Esophagus muscularis mucosa (tissue), 4 donors: ENCODE measurements around the gene MRPS26. TPM values are rescaled to one million over a fixed set of nuclear protein-coding genes. Genes with fewer than 3 reads are reported as not detected.
"Not testable (repeated sequence)": the region's sequence is repeated elsewhere in the genome, so short reads cannot be mapped to it uniquely, and the experiment has no call there.

Experiments used
- DNase-seq: peaks from one replicate; pipeline ENCODE4 v3.0.0-alpha.2; 2017; ENCODE audit errors: extremely low spot score
- H3K27ac ChIP-seq, 4 donors: fragments of 200-600 bp; sonication (generic); replicated peaks in 1 of 4; 1 replicate in 3 of 4; 2 replicates in 1 of 4; pipeline ENCODE4 v1.5.1; 2016 to 2019; ENCODE audit warnings: mild to moderate bottlenecking in 1 of 4
- H3K27me3 ChIP-seq, 4 donors: fragments of 200-600 bp; sonication (generic); one replicate each; pipeline versions ENCODE4 v1.5.1 to v1.6.0; 2016 to 2019
- H3K36me3 ChIP-seq, 4 donors: fragments of 200-600 bp; sonication (generic); one replicate each; pipeline ENCODE4 v1.5.1; 2016 to 2019
- H3K4me1 ChIP-seq, 4 donors: fragments of 200-600 bp; sonication (generic); one replicate each; pipeline ENCODE4 v1.5.1; 2016 to 2019
- H3K4me3 ChIP-seq, 4 donors: fragments of 200-600 bp; sonication (generic); 1 replicate in 2 of 4; 2 replicates in 2 of 4; pipeline ENCODE4 v1.5.1; 2016 to 2019; ENCODE audit warnings: mild to moderate bottlenecking in 4 of 4, moderate library complexity in 1 of 4
- H3K9me3 ChIP-seq, 4 donors: fragments of 200-600 bp; sonication (generic); 1 replicate in 3 of 4; 2 replicates in 1 of 4; pipeline ENCODE4 v1.5.1; 2016 to 2019
- EP300 ChIP-seq: sonication (generic); formaldehyde crosslinking; IDR thresholded peaks from one replicate; pipeline ENCODE4 v1.6.1; 2017; ENCODE audit warnings: antibody characterized with exemption
- POLR2A ChIP-seq: fragments of 450-650 bp; IDR thresholded peaks from one replicate; pipeline ENCODE4 v1.6.1; 2017; ENCODE audit warnings: antibody characterized with exemption, moderate library complexity, mild to moderate bottlenecking, low read depth
- POLR2AphosphoS5 ChIP-seq, 2 donors: sonication (generic); formaldehyde crosslinking; IDR thresholded peaks; one replicate each; pipeline ENCODE4 v1.6.1; 2017; ENCODE audit warnings: antibody characterized with exemption in 2 of 2
- WGBS: methylation state at CpG from one replicate; pipeline ENCODE4 v1.1.5; 2018; 5-methylcytosine and 5-hydroxymethylcytosine counted together
- intact Hi-C: fragments of 100-400 bp; cut with DNase I; formaldehyde crosslinking; loops from one replicate; pipeline ENCODE4 v1.15.1; 2023
- total RNA-seq, 4 donors: library from RNA; depleted of rRNA; stranded (reverse); fragments of >200 nt; gene quantifications; one replicate each; pipeline versions ENCODE4 v1.1.0 to v1.2.1, GENCODE V29; 2016
- TF ChIP-seq, protein P1 (sequence below), 3 experiments: fragments of 200-600 bp in 2 of 3; fragments of 450-650 bp in 1 of 3; sonication (generic) in 2 of 3; IDR thresholded peaks; one replicate each; pipeline ENCODE4 v1.5.1; 2017 to 2019; ENCODE audit warnings: antibody characterized with exemption in 3 of 3, mild to moderate bottlenecking in 2 of 3, moderate library complexity in 1 of 3

The MRPS26 gene
- total RNA-seq, 4 donors from 2014 or later: 52.3 to 90.7 (median 71.5) TPM

DNA sequence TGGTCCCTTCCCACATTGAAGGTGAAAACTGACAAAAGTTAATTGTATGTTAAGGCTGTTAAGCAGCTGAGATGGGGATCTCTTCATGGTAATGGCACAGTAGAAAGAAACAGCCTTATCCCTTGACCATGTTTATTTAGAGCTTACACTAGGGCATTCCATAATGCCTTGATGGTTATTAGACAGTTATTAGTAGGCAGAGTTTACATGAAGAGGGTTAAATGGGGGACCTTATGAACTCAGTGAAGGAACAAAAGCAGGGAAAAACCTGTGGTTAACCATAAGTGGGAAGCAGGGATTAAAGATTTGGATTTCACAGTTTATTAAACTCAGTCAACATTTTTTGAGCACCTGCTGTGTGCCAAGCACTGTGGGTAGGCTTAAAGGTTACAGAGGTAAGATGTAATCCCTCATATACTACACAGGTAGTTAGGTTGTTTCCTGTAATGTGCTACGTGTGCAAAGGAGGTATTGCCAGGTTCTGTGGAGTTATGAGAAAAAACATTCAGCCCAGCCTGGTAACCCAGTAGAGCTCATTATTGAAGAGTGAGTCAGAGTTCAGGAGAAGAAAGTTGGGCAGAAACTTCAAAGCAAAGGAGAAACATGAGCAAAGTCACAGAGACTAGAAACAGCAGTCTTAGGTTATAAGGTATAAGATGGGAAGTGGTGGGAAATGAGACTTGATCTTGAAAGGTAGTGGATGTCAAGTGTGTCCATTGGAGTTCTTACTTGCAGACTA is 34.7 kb upstream of the MRPS26 start:
- no peak for DNase-seq
- TF ChIP-seq EP300 (no peak), POLR2A (no peak), POLR2AphosphoS5 (IDR thresholded peaks at IDR 0.05) (no peak)
- TF ChIP-seq, protein P1, sequence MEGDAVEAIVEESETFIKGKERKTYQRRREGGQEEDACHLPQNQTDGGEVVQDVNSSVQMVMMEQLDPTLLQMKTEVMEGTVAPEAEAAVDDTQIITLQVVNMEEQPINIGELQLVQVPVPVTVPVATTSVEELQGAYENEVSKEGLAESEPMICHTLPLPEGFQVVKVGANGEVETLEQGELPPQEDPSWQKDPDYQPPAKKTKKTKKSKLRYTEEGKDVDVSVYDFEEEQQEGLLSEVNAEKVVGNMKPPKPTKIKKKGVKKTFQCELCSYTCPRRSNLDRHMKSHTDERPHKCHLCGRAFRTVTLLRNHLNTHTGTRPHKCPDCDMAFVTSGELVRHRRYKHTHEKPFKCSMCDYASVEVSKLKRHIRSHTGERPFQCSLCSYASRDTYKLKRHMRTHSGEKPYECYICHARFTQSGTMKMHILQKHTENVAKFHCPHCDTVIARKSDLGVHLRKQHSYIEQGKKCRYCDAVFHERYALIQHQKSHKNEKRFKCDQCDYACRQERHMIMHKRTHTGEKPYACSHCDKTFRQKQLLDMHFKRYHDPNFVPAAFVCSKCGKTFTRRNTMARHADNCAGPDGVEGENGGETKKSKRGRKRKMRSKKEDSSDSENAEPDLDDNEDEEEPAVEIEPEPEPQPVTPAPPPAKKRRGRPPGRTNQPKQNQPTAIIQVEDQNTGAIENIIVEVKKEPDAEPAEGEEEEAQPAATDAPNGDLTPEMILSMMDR (IDR thresholded peaks at IDR 0.05): no peak
- no peaks in the 10 kb centered on the region for H3K27me3 ChIP-seq
- H3K36me3 ChIP-seq: peaks cover 28 to 98% (median 57%) of the 10 kb centered on the region in 4 donors
- no peak overlapping the region for H3K27ac ChIP-seq
- 88% methylated on average over 1 of the region's 1 CpG for WGBS
- no peak overlapping the region for H3K4me3 ChIP-seq
- intact Hi-C loops: no loop called here
- no peaks in the 10 kb centered on the region for H3K9me3 ChIP-seq
- no peaks in the 10 kb centered on the region for H3K4me1 ChIP-seq

GRCh38 chr20:3011752-3012151 is 34.1 kb upstream of the MRPS26 start:
- no peaks in the 10 kb centered on the region for H3K4me1 ChIP-seq
- intact Hi-C loops: no loop called here
- H3K27me3 ChIP-seq: no peaks in the 10 kb centered on the region
- TF ChIP-seq POLR2AphosphoS5 (IDR thresholded peaks at IDR 0.05) (no peak), POLR2A (no peak), EP300 (no peak)
- TF ChIP-seq, protein P1 (IDR thresholded peaks at IDR 0.05): no peak
- H3K4me3 ChIP-seq: no peak overlapping the region
- H3K27ac ChIP-seq: no peak overlapping the region
- H3K9me3 ChIP-seq: no peaks in the 10 kb centered on the region
- 91% methylated on average over 3 of the region's 3 CpGs for WGBS
- DNase-seq: no peak
- H3K36me3 ChIP-seq: peaks cover 27 to 98% (median 56%) of the 10 kb centered on the region in 4 donors

DNA sequence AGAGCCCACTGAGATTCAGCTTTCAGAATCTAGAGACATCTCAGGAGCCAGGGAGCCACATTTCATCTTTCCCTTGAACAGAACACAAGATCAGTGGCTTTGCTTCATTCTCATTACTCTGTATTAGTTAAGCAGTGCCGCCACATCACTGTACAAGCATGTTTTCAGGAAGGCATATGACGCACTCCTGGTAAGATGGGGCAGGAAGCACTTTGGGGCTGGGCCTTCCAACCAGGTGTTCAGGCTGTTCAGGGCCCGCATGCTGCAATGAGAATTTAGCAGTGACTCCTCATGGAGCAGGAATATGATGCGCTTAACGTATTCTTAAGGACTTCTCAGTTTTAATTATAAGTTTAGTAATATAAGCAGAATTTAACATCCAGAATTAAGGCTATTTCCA is 32.1 kb upstream of the MRPS26 start:
- intact Hi-C loops: no loop called here

DNA sequence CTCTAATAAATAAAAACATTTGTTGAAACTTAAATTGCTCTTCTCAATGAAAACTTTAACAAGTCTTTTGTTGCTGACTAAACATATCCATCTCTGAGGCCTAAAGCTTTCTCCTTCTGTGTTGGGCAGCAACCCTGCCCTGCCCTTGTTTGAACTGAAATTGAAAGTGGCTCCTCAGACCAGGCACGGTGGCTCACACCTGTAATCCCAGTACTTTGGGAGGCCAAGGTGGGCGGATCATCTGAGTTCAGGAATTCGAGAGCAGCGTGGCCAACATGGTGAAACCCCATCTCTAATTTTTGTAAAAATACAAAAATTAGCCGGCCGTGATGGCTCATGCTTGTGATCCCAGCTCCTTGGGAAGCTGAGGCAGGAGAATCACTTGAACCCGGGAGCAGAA is 31.7 kb upstream of the MRPS26 start:
- WGBS: over 99% methylated on average over 7 of the region's 7 CpGs
- TF ChIP-seq POLR2A: no peak
- TF ChIP-seq, protein P1 (IDR thresholded peaks at IDR 0.05): no peak
- no peak for TF ChIP-seq POLR2AphosphoS5 (IDR thresholded peaks at IDR 0.05)
- no peak for TF ChIP-seq EP300
- H3K27ac ChIP-seq: no peak overlapping the region
- no peaks in the 10 kb centered on the region for H3K27me3 ChIP-seq
- H3K4me1 ChIP-seq: no peaks in the 10 kb centered on the region
- no peak overlapping the region for H3K4me3 ChIP-seq
- intact Hi-C loops: no loop called here
- H3K36me3 ChIP-seq: peaks cover 22 to 87% (median 47%) of the 10 kb centered on the region in 4 donors
- no peak for DNase-seq
- no peaks in the 10 kb centered on the region for H3K9me3 ChIP-seq

More for the DNA sequence above, 32.1 kb upstream of the MRPS26 start:
- Histone ChIP-seq H3K9me3 (no peaks in the 10 kb centered on the region), H3K4me3 (no peak overlapping the region), H3K4me1 (no peaks in the 10 kb centered on the region), H3K27ac (no peak overlapping the region), H3K36me3 (peaks cover 22 to 91% (median 49%) of the 10 kb centered on the region in 4 donors), H3K27me3 (no peaks in the 10 kb centered on the region)
- TF ChIP-seq EP300: no peak
- no peak for TF ChIP-seq POLR2AphosphoS5 (IDR thresholded peaks at IDR 0.05)
- TF ChIP-seq POLR2A: no peak
- TF ChIP-seq, protein P1 (IDR thresholded peaks at IDR 0.05): no peak
- 99% methylated on average over 5 of the region's 5 CpGs for WGBS
- no peak for DNase-seq

DNA sequence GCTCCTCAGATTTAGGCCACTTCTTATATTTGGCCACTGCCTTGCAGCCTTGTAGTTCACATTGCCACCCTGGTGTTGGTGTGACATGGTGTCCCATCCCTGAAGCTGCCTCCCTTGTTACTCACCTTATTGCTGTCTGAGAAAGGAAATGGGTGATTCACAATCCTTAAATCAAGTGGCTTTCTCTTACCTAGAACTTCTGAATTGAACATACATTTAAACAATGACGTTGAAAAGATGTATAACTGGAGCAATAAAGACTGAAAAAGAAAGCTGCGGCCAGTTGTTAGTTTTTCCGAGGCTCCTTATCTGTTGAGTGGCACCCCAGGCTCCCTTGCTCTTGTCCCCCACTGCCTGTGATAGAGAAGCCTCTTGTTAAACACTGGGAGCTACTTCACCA is 31.2 kb upstream of the MRPS26 start:
- Histone ChIP-seq H3K9me3 (no peaks in the 10 kb centered on the region), H3K27me3 (no peaks in the 10 kb centered on the region), H3K4me3 (no peak overlapping the region), H3K27ac (no peak overlapping the region), H3K36me3 (peaks cover 21 to 82% (median 44%) of the 10 kb centered on the region in 4 donors), H3K4me1 (no peaks in the 10 kb centered on the region)
- whole genome bisulfite sequencing: 95% methylated on average over 3 of the region's 3 CpGs
- no peak for DNase-seq
- no peak for TF ChIP-seq POLR2A
- TF ChIP-seq, protein P1 (IDR thresholded peaks at IDR 0.05): no peak
- no peak for TF ChIP-seq POLR2AphosphoS5 (IDR thresholded peaks at IDR 0.05)
- TF ChIP-seq EP300: no peak
- intact Hi-C loops: no loop called here

GRCh38 chr20:3015302-3015701 is 30.6 kb upstream of the MRPS26 start:
- DNase-seq, H3K27me3 ChIP-seq, intact Hi-C loops, H3K9me3 ChIP-seq, H3K4me3 ChIP-seq, H3K4me1 ChIP-seq, H3K27ac ChIP-seq: not testable (repeated sequence)
- H3K36me3 ChIP-seq: peaks cover 16 to 80% (median 44%) of the 10 kb centered on the region in 4 donors
- WGBS: 95% methylated on average over 5 of the region's 5 CpGs
